ENCODE measurements around the gene ASAP2.

Gene ASAP2

DNA sequence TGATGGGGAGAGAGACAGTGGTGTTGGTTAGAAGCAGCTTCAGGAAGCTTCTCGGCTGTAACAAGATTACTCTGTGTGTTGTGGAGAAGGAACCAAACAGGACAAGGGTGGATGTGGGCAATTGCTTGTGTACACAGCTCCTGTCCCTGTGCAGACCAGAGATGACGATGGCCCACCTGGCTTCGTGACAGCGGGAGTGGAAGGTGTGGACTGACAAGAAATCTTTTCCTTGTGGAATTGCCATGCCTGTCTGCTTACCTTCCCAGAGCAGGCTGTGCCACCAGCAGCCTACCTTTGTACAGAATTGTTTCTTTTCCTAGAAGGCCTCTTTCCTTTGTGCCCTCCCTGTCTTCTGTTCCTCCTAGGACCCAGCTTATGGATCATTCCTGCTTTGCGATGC, 122.9 kb downstream of the ASAP2 start:
- H3K36me3 ChIP-seq = peaks cover 10 to 21% (median 17%) of the 10 kb centered on the region in 11 experiments; a peak in 21 of 22 replicates
- H3K4me3 ChIP-seq = peak overlapping the region in 4 of 10 experiments; percentile 39 to 51 (median 45); a peak in 2 of 20 replicates
- peak overlapping the region; percentile 82 to 96 (median 92) for H3K4me2 ChIP-seq
- H3K9ac ChIP-seq = peak overlapping the region in 10 of 11 experiments; percentile 33 to 78 (median 70); a peak in 20 of 22 replicates
- no peak for TF ChIP-seq Cebpa-rat (IDR thresholded peaks at IDR 0.05)
- H3K27me3 ChIP-seq = no peaks in the 10 kb centered on the region
- H4K20me1 ChIP-seq = no peaks in the 10 kb centered on the region
- peaks cover 79 to 94% (median 90%) of the 10 kb centered on the region in 10 experiments for H3K4me1 ChIP-seq
- peak overlapping the region in 10 of 11 experiments; percentile 69 to 87 (median 76); a peak in 21 of 22 replicates for H3K27ac ChIP-seq
- no peaks in the 10 kb centered on the region for H3K9me3 ChIP-seq (replicated peaks in 1 of 11)

DNA sequence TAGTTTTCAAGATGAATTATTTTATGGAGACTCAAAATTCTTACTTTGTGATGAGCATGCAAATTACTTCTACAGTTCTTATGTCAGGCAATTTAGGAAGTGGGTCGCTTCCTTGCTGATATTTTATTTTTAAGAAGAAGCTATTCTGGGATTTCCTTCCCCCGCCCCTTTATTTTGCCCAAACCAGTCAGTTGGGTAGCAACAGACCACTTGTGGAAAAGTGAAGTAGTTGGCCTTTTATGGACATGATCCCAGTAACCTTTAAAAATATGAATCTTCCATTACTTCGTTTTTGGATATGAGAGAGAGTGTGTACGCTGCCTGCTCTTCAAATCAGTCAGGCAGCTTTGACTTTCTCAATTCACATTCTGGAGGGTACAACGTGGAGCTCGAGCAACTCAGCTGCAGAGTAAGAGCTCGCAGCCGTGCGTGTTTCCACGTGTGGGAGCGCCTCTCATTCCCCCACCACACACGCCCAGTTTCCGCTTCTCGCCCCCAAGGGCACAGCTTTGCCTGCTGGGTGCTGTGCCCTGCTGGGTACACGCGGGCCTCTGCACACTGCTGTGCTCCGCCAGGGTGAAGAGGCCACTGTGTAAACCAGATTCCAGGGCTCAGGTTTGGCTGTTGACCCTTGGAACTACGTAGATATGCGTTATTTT, 124.1 kb downstream of the ASAP2 start:
- Histone ChIP-seq H3K27ac (peak overlapping the region; percentile 52 to 87 (median 74)), H3K36me3 (peaks cover 2 to 19% (median 12%) of the 10 kb centered on the region in 11 experiments; a peak in 18 of 22 replicates), H3K27me3 (no peaks in the 10 kb centered on the region), H3K9me3 (replicated peaks in 1 of 11) (no peaks in the 10 kb centered on the region), H4K20me1 (no peaks in the 10 kb centered on the region), H3K4me2 (peak overlapping the region; percentile 82 to 96 (median 92)), H3K9ac (peak overlapping the region; percentile 54 to 78 (median 69)), H3K4me3 (peak overlapping the region; percentile 2 to 57 (median 44); a peak in 18 of 20 replicates), H3K4me1 (peaks cover 92 to 100% (median 100%) of the 10 kb centered on the region in 10 experiments)
- TF ChIP-seq Cebpa-rat (IDR thresholded peaks at IDR 0.05) = no peak

DNA sequence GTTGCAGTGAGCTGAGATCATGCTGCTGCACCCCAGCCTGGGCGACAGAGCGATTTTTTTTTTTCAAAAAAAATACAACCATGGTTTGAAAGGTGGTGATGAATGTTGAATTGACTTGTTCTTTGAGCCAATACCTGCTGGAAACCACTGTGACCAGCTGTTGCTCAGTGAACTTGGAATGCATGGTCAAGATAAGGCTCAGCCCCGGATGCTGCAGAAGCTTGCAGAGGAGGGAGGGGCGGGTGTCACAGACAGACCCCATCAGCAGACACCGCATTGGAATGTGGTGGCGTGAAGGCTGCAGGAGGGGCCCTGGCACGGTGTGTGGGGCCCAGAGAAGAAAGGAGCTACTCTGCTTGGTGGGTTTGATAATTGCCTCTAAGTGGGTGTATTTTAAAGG, 125.1 kb downstream of the ASAP2 start:
- H3K27ac ChIP-seq = peak overlapping the region; percentile 52 to 87 (median 74); a peak in 20 of 22 replicates
- H3K4me3 ChIP-seq = peak overlapping the region in 8 of 10 experiments; percentile 38 to 51 (median 45); a peak in 8 of 20 replicates
- TF ChIP-seq Cebpa-rat (IDR thresholded peaks at IDR 0.05) = no peak
- H4K20me1 ChIP-seq = no peaks in the 10 kb centered on the region
- H3K9me3 ChIP-seq (replicated peaks in 1 of 11) = no peaks in the 10 kb centered on the region
- peaks cover 2 to 17% (median 10%) of the 10 kb centered on the region in 11 experiments; a peak in 13 of 22 replicates for H3K36me3 ChIP-seq
- no peaks in the 10 kb centered on the region for H3K27me3 ChIP-seq
- peaks cover 93 to 99% (median 99%) of the 10 kb centered on the region in 10 experiments for H3K4me1 ChIP-seq
- peak overlapping the region; percentile 82 to 96 (median 92) for H3K4me2 ChIP-seq
- H3K9ac ChIP-seq = peak overlapping the region; percentile 54 to 78 (median 69); a peak in 19 of 22 replicates

DNA sequence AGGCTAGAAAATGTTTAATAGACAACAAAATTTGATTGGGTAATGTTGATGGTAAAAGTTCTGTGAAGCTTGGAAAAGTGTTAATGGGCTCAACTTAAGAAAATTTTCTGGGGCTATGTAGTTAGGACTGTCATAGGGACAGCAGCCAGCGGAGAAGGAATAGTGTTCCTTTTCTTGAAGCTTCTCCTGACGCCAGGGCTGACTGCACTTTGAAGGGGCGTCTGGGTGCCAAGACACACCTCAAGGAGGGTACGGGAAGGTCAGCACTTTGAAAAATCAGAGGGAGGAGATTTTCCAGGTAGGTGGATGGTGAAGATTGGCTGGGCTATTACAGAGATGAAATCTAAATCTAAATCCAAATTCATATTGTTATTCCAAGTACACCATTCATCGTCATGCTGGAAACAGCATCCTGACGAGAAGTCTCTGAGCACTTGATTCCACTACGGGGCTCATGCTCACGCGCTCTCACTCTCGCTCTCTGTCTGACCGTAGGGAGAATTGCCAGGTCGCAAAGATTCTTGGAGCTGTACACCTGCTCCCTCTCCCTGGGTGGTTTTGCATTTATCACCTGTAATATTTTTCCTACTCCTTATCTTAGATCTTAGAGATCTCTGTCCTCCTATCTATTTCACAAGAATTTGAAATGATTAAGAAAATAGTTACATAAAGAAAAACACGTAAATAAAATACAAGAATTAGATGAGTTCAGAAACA, 125.7 kb downstream of the ASAP2 start:
- no peaks in the 10 kb centered on the region for H3K9me3 ChIP-seq (replicated peaks in 1 of 11)
- H3K27me3 ChIP-seq = no peaks in the 10 kb centered on the region
- H3K9ac ChIP-seq = peak overlapping the region in 10 of 11 experiments; percentile 17 to 78 (median 70); a peak in 13 of 22 replicates
- peak overlapping the region; percentile 82 to 96 (median 92) for H3K4me2 ChIP-seq
- no peak for TF ChIP-seq Cebpa-rat (IDR thresholded peaks at IDR 0.05)
- peak overlapping the region in 1 of 10 experiments; percentile 43; a peak in 2 of 20 replicates for H3K4me3 ChIP-seq
- peak overlapping the region in 9 of 11 experiments; percentile 69 to 84 (median 74); a peak in 14 of 22 replicates for H3K27ac ChIP-seq
- H3K4me1 ChIP-seq = peaks cover 93 to 99% (median 98%) of the 10 kb centered on the region in 10 experiments
- peaks cover 4 to 22% (median 16%) of the 10 kb centered on the region in 11 experiments; a peak in 16 of 22 replicates for H3K36me3 ChIP-seq
- H4K20me1 ChIP-seq = no peaks in the 10 kb centered on the region

DNA sequence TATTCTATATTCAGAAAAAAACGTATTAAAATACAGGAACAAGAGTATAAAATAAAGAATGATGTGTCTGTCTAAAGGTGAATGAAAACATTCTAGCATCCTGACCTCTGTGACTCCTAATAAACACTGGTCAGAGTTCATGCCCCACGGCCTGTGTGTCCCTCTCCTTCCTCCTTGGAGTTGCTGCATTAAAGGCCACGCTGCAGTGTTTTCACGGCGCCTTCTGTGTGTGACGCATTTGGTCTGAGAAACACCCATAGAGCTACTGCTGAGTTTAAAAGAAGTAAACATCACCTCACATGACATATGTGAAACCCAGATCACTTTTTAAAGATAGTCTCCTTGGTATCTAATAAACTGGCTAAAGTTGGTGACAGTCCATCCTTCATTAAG, 126.2 kb downstream of the ASAP2 start:
- Histone ChIP-seq H3K36me3 (peaks cover 7 to 28% (median 18%) of the 10 kb centered on the region in 11 experiments; a peak in 19 of 22 replicates), H3K4me3 (no peak overlapping the region), H3K4me1 (peaks cover 88 to 98% (median 93%) of the 10 kb centered on the region in 10 experiments), H3K9ac (peak overlapping the region in 1 of 11 experiments; percentile 2; a peak in 2 of 22 replicates), H3K27me3 (no peaks in the 10 kb centered on the region), H3K27ac (peak overlapping the region in 1 of 11 experiments; percentile 83; a peak in 1 of 22 replicates), H3K9me3 (replicated peaks in 1 of 11) (no peaks in the 10 kb centered on the region), H3K4me2 (peak overlapping the region; percentile 17 to 96 (median 90); a peak in 18 of 22 replicates), H4K20me1 (no peaks in the 10 kb centered on the region)
- no peak for TF ChIP-seq Cebpa-rat (IDR thresholded peaks at IDR 0.05)

DNA sequence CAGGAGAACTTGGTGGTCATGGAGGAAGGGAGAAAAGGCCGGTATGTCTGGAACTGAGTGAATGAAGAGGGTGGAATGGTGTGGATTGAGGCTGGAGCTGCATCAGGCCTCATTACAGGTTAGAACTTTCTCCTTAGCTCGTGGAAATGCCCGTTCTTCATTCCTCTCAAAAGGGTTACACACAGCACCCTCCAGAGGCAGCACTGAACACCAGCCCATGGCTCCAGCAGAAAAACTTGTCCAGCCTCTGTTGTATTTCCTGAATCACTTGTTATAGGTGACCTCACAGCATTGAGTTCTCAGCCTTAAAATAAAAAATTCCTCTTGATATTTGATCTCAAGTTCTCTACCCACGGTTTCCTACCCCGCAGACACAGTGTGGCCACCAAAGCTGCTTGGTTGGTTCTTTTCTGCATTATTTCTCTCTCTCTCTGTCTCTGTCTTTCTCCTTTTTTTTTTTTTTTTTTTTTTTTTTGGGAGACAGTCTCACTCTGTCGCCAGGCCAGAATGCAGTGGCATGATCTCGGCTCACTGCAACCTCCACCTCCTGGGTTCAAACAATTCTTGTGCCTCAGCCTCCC, 127.1 kb downstream of the ASAP2 start:
- Histone ChIP-seq H3K4me3 (no peak overlapping the region), H3K36me3 (peaks cover 16 to 36% (median 26%) of the 10 kb centered on the region in 11 experiments; a peak in 21 of 22 replicates), H3K27me3 (no peaks in the 10 kb centered on the region), H3K27ac (peak overlapping the region in 2 of 11 experiments; percentile 5 to 77; a peak in 5 of 22 replicates), H3K9me3 (replicated peaks in 1 of 11) (no peaks in the 10 kb centered on the region), H4K20me1 (no peaks in the 10 kb centered on the region), H3K9ac (peak overlapping the region in 3 of 11 experiments; percentile 2 to 22 (median 18); a peak in 6 of 22 replicates), H3K4me2 (peak overlapping the region; percentile 17 to 96 (median 90); a peak in 19 of 22 replicates), H3K4me1 (peaks cover 79 to 90% (median 85%) of the 10 kb centered on the region in 10 experiments)
- TF ChIP-seq Cebpa-rat (IDR thresholded peaks at IDR 0.05) = no peak

DNA sequence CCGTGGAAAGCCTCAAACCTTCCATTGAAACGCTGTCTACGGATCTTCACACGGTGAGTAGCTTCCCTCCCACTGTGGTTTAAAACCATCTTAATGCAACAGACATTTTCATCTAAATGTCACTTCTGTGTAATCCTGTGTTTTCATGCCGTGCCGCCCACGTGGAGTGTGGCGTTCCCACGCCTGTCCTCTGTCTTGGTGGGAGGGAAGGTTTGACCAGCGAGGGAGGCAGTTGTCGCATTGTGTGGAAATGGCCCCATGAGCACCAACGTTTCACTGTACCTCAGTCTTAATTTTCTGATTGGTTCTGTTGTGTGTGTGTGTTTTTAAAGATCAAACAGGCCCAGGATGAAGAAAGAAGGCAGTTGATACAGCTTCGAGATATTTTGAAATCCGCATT, 128.1 kb downstream of the ASAP2 start:
- Histone ChIP-seq H3K36me3 (peaks cover 25 to 47% (median 37%) of the 10 kb centered on the region in 11 experiments), H4K20me1 (no peaks in the 10 kb centered on the region), H3K4me3 (no peak overlapping the region), H3K4me1 (peaks cover 69 to 79% (median 74%) of the 10 kb centered on the region in 10 experiments), H3K9ac (peak overlapping the region in 8 of 11 experiments; percentile 16 to 61 (median 32); a peak in 8 of 22 replicates), H3K27ac (peak overlapping the region; percentile 55 to 82 (median 66)), H3K9me3 (replicated peaks in 1 of 11) (no peaks in the 10 kb centered on the region), H3K4me2 (peak overlapping the region; percentile 16 to 94 (median 69); a peak in 18 of 22 replicates), H3K27me3 (no peaks in the 10 kb centered on the region)
- no peak for TF ChIP-seq Cebpa-rat (IDR thresholded peaks at IDR 0.05)

DNA sequence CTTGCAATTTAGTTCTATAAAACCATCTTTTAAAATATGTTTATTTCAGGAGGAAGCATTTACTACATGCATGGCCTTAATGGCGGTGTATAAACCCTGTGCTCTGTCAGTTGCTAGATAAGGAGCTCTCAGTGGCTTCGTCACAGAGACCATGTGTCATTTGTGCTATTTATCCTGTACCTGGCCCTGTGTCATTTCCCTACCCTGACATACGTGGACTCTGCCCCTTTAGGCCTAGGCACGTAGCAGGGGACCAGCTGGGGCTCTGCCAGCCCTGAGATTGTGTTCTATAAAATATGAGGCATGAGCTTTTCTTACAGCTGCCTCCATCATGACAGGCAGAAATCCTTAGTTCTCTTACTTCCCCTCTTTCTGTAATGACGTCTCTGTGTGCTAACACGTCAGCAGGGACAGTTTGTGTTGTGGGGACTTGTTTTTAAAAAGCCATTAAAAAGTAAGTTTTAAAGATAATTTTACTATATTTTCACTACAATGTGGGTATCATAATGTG, 128.8 kb downstream of the ASAP2 start:
- Histone ChIP-seq H3K27ac (peak overlapping the region; percentile 55 to 82 (median 66)), H3K4me2 (peak overlapping the region; percentile 16 to 94 (median 69)), H3K27me3 (no peaks in the 10 kb centered on the region), H3K9me3 (replicated peaks in 1 of 11) (no peaks in the 10 kb centered on the region), H3K36me3 (peaks cover 31 to 53% (median 43%) of the 10 kb centered on the region in 11 experiments), H3K4me3 (no peak overlapping the region), H3K4me1 (peaks cover 62 to 73% (median 68%) of the 10 kb centered on the region in 10 experiments), H4K20me1 (no peaks in the 10 kb centered on the region), H3K9ac (peak overlapping the region; percentile 20 to 62 (median 40); a peak in 16 of 22 replicates)
- no peak for TF ChIP-seq Cebpa-rat (IDR thresholded peaks at IDR 0.05)
